ENCODE measurements around the gene LAMC3.

The LAMC3 gene

DNA sequence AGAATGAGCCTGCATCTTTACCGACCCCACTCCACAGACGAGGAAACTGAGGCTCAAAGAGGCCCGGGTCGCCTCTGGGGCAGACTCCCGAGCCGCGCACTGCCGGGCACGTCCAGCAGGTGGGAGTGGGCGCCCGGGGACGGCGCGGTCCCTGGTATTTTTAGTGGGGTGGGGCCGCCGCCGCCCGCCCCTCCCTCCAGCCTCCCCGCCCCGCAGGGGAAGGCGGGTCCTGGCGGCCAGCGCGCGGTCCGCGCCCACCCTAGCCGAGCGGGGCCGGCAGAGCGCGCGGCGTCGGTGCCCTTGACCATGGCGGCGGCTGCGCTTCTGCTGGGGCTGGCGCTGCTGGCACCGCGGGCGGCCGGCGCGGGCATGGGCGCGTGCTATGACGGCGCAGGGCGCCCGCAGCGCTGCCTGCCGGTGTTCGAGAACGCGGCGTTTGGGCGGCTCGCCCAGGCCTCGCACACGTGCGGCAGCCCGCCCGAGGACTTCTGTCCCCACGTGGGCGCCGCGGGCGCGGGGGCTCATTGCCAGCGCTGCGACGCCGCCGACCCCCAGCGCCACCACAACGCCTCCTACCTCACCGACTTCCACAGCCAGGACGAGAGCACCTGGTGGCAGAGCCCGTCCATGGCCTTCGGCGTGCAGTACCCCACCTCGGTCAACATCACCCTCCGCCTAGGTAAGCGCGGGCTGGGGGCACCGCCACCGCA is at the start of gene LAMC3:
LAMC3 (plus strand) TSS at position 266 of the 710 bp plus-strand sequence; CDS start at position 307, 41 bp downstream.
- no peak for DNase-seq (ENCODE audit: low spot score)

DNA sequence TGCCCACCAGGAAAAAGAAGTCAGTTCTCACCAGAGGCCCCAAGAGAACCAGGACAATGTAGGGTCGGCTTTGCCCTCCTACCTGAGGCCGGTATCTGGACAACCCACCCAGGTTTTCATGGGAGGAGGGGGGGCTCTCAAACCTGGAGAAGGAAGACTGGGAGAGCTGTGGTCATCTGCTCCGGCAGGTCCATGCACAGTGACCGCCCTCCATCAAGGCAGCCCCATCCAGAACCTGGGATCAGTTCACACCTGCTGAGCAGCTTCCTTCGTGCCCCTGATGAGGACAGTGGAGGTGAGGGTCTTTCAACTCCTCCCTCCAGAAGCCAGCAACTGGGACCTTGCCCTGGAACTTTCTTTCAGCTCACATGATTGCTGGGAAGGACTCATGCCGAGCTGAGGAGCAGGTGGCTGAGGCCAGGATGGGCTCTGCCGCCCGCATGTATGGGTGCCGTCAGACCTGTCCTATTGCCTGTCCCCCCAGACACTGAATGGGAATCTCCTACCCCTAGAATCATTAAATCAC is 49.1 kb upstream of the LAMC3 start:
- DNase-seq (ENCODE audit: low spot score), result no peak

GRCh38 chr9:130960522-130961378 is 48.2 kb upstream of the LAMC3 start:
- no peak for DNase-seq (ENCODE audit: low spot score)

DNA sequence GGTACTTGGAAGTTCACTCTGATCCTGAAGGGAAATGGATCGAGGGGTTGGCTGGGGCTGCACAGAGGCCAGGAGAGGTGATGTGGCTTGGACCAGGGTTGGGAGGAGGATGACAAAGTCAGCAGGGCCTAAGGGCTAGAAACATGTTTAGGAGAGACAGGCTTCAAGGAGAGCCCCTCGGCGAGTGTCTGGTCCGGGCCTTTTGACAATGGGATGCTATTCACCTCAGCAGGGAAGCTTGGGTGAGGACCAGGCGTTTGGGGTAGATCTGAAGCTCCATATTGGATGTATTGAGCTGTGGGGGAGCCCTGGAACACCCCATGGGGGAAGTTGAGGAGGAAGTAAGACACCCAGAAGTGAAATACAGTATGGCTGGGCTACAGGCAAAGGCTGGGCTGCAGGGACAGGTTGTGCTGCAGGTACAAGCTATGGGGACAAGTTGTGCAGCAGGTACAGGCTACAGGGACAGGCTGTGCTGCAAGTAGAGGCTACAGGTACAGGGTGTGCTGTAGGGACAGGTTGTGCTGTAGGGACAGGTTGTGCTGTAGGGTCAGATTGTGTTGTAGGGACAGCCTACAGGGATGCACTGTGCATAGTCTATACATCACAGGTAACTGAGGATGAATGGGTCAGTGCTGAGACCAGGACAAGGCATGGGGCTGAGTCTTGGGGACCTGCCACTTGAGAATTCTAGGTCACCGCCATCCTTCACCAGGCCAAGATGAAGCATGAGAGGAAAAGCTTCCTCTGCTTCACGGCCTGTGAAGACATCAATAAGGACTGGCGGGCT is 47.3 kb upstream of the LAMC3 start:
- no peak for DNase-seq (ENCODE audit: low spot score)

DNA sequence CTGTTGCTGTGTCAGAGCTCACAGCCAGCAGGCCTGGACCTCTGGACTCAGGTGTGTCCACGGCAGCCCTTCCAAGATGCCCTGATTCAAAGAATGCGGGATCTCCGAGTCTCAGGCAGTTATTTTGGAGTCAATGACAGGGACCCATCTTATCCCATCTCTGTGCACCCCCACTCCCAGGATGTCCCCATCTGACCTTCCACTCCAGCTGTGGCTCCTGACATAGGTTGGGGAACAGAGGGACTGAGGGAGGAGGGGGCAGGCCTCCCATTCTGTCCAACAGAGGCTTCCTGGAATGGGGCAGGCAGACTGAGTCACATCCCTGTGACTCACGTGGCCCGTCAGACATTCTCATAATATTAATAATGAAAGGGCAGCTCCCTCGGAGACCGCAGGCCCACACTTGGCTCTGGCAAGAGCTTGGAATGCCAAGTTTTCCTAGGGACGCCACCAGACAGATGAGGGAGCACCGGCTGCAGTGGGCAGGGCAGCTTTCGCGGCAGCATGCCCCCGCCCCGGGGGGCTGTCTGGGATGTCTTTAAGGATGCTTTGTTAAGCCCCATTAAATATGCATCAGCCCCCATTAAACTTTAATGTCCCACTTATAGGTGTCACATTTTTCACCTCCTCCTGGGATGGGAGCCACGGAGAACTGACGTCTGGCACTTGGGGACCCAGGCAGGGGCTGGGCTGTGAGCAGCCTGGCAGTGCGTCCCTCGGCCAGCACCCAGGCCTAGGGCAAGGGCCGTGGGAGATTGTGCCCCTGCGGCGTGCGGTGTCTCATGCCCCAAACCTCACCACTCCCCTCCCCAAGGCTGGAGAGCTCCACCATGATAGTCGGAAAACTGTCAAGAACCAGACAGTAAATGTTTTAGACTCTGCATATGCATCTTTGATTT is 46.3 kb upstream of the LAMC3 start:
- peak; percentile 92 for DNase-seq (ENCODE audit: low spot score)

DNA sequence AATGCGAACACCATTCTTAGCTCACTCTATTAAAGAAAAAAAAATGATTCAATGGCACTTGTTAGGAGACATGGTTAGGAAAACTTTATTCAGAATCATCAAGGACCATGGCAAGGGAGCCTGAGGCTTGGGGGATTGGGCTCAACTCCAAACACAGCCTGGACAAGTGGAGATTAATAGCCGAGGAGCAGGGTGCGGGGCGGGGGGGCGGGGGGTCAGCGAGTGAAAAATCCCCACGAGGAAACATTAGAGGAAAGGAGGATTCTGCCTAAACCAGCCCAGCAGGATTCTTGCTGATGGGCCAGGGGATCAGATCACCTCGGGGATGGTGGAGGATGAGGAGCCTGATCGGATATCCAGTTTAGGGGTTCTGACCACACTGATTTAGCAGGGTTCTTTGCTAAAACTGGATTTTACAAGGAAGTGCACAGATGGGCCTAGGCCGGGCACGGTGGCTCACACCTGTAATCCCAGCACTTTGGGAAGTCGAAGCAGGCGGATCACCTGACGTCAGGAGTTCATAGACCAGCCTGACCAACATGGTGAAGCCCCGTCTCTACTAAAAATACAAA is 45.6 kb upstream of the LAMC3 start:
- DNase-seq (ENCODE audit: low spot score), result no peak

DNA sequence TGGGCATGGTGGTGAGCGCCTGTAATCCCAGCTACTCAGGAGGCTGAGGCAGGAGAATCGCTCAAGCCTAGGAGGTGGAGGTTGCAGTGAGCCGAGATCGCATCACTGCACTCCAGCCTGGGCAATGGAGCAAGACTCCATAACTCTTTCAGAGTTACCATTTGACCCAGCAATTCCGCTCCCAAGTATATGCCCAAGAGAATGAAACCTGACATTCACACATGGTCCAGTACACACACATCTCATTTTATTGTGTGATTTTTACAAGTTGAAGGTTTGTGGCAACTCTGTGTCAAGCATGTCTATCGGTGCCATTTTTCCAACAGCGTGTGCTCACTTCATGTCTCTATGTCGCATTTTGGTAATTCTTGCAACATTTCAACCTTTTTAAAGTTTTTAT is 45.1 kb upstream of the LAMC3 start:
- DNase-seq (ENCODE audit: low spot score), result no peak

- no peak for DNase-seq (ENCODE audit: low spot score)
These were observed 43.3 kb upstream of the LAMC3 start for GRCh38 chr9:130965680-130966079.

DNA sequence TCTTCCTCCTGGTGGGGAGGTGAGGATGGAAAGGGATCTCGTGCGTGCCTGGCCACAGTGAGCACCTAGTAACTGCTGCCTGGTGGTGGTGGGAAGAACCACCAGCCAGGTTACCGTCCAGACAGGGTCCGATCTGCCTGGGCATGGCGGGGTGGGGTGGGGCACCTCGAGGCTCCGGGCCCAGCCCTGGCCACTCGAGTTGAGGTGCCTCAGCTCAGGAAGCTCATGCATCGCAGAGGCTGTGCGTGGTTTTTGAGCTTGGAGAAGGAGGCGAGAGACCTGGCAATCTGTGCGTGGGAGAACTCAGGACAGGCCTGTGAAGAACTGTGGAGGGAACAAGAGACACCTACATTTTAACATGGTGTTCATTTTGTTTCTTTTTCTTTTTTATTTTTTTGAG is 38.9 kb upstream of the LAMC3 start:
- DNase-seq (ENCODE audit: low spot score), result no peak

GRCh38 chr9:130970855-130971254 is 38.1 kb upstream of the LAMC3 start:
- DNase-seq (ENCODE audit: low spot score), result no peak

- peak; percentile 16 for DNase-seq (ENCODE audit: low spot score)
These were observed 37.6 kb upstream of the LAMC3 start for GRCh38 chr9:130971294-130971849.

GRCh38 chr9:130972277-130972956 is 36.6 kb upstream of the LAMC3 start:
- DNase-seq (ENCODE audit: low spot score), result no peak

- no peak for DNase-seq (ENCODE audit: low spot score)
These were observed 35.9 kb upstream of the LAMC3 start for GRCh38 chr9:130972957-130973685.

GRCh38 chr9:130973686-130974281 is 35.2 kb upstream of the LAMC3 start:
- no peak for DNase-seq (ENCODE audit: low spot score)

- no peak for DNase-seq (ENCODE audit: low spot score)
These were observed 34.3 kb upstream of the LAMC3 start for GRCh38 chr9:130974697-130975096.

- no peak for DNase-seq (ENCODE audit: low spot score)
These were observed 33.8 kb upstream of the LAMC3 start for GRCh38 chr9:130975156-130975555.

GRCh38 chr9:130975932-130976841 is 32.8 kb upstream of the LAMC3 start:
- no peak for DNase-seq (ENCODE audit: low spot score)

GRCh38 chr9:130977811-130978221 is 31.2 kb upstream of the LAMC3 start:
- DNase-seq (ENCODE audit: low spot score), result no peak
